ENCODE measurements around the gene RNASE11.

Gene RNASE11

GRCh38 chr14:20615996-20616395 lies 28.2 kb upstream of the RNASE11 start:
- Histone ChIP-seq H3K27me3 (replicated peaks) (no peaks in the 10 kb centered on the region), H3K4me3 (ENCODE audit: low read depth, low read length) (no peak overlapping the region), H3K27ac (no peak overlapping the region), H3K36me3 (replicated peaks) (no peaks in the 10 kb centered on the region)
- in situ Hi-C loops (cut with HindIII; ENCODE audit: low pct_ligation_motif_present, low sequenced_read_pairs) = no loop called here
- TF ChIP-seq CTCF (IDR thresholded peaks at IDR 0.05; ENCODE audit: low read depth, low read length, missing control alignments) = no peak
- DNase-seq = no peak

- H3K27ac ChIP-seq = peak overlapping the region; percentile 66
- no peak for DNase-seq
- TF ChIP-seq CTCF (IDR thresholded peaks at IDR 0.05; ENCODE audit: low read depth, low read length, missing control alignments) = no peak
Measured at GRCh38 chr14:20614038-20614840, 26.4 kb upstream of the RNASE11 start.

GRCh38 chr14:20613094-20614037 lies 25.6 kb upstream of the RNASE11 start:
- in situ Hi-C loops (cut with HindIII; ENCODE audit: low pct_ligation_motif_present, low sequenced_read_pairs) = no loop called here
- Histone ChIP-seq H3K27me3 (replicated peaks) (no peaks in the 10 kb centered on the region), H3K4me3 (ENCODE audit: low read depth, low read length) (peak overlapping the region; percentile 75), H3K36me3 (replicated peaks) (no peaks in the 10 kb centered on the region), H3K27ac (peak overlapping the region; percentile 66)
- DNase-seq = peak; percentile 97
- TF ChIP-seq CTCF (IDR thresholded peaks at IDR 0.05; ENCODE audit: low read depth, low read length, missing control alignments) = peak; percentile 72

More at GRCh38 chr14:20614038-20614840, 26.4 kb upstream of the RNASE11 start:
- Histone ChIP-seq H3K27me3 (replicated peaks) (no peaks in the 10 kb centered on the region), H3K4me3 (ENCODE audit: low read depth, low read length) (peak overlapping the region; percentile 75), H3K36me3 (replicated peaks) (no peaks in the 10 kb centered on the region)
- in situ Hi-C loops (cut with HindIII; ENCODE audit: low pct_ligation_motif_present, low sequenced_read_pairs) = no loop called here

GRCh38 chr14:20612403-20612802 lies 24.6 kb upstream of the RNASE11 start:
- DNase-seq = no peak
- in situ Hi-C loops (cut with HindIII; ENCODE audit: low pct_ligation_motif_present, low sequenced_read_pairs) = no loop called here
- TF ChIP-seq CTCF (IDR thresholded peaks at IDR 0.05; ENCODE audit: low read depth, low read length, missing control alignments) = no peak
- Histone ChIP-seq H3K36me3 (replicated peaks) (no peaks in the 10 kb centered on the region), H3K27me3 (replicated peaks) (no peaks in the 10 kb centered on the region), H3K4me3 (ENCODE audit: low read depth, low read length) (no peak overlapping the region), H3K27ac (no peak overlapping the region)

- in situ Hi-C loops (cut with HindIII; ENCODE audit: low pct_ligation_motif_present, low sequenced_read_pairs) = no loop called here
Measured at GRCh38 chr14:20611277-20611676, 23.5 kb upstream of the RNASE11 start.

More at GRCh38 chr14:20611277-20611676, 23.5 kb upstream of the RNASE11 start:
- Histone ChIP-seq H3K27me3 (replicated peaks) (no peaks in the 10 kb centered on the region), H3K4me3 (ENCODE audit: low read depth, low read length) (no peak overlapping the region), H3K27ac (no peak overlapping the region), H3K36me3 (replicated peaks) (no peaks in the 10 kb centered on the region)
- TF ChIP-seq CTCF (IDR thresholded peaks at IDR 0.05; ENCODE audit: low read depth, low read length, missing control alignments) = no peak
- no peak for DNase-seq

All from brain microvascular endothelial cell (primary cell).